Measurements from ENCODE around the gene PCMT1.

Gene PCMT1

GRCh38 chr6:149860513-149860833 lies 110.9 kb downstream of the PCMT1 start:
- TF ChIP-seq CTCF (IDR thresholded peaks at IDR 0.05; ENCODE audit: insufficient read depth, missing control alignments) = no peak
- DNase-seq (ENCODE audit: insufficient read length, low spot score) = no peak
- no peak for FAIRE-seq
